ENCODE measurements around the gene ENG.

ENG gene

DNA sequence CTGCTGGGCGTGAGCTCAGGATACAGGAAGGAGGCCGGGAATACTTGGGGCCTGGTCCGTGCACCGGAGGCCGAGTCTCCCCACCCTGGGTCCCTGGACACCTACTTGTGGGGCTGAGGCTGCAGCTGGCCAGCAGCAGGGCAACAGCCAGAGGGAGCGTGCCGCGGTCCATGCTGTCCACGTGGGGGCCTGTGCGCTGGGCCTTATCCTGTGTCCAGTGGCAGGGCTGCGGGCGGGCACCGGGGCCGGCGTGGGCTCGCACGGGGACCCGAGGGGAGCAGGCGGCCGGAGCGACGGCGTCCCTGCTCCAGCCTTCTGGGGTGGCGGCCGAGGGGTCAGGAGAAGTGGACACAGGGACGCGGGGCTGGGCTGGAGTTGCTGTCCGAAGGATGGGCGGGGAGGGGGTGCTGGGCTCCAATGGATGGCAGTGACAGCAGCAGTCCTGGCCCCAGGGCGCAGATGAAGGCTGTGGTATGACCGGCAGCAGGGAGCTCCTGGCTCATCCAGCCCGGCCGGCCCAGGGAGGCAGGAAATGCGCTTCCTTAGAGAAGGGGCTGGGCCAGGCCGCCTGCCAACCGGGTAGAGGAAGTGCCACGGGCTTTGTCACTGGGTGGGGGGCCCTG, at the start of gene ENG:
Gene ENG (minus strand): TSS at position 475 of the 623 bp plus-strand sequence. CDS start 303 bp downstream, at position 172.
- TF ChIP-seq YY1 (IDR thresholded peaks at IDR 0.05; ENCODE audit: insufficient read depth, insufficient read length) (no peak), SUZ12 (IDR thresholded peaks at IDR 0.05; ENCODE audit: extremely low read depth, insufficient read depth, insufficient read length) (no peak), ZNF274 (IDR thresholded peaks at IDR 0.05; ENCODE audit: low read depth, low read length) (no peak)
- no peak for DNase-seq (ENCODE audit: low read depth, low spot score)
- Histone ChIP-seq H3K9ac (ENCODE audit: insufficient read length, low read depth) (peak within 1 kb of the TSS; percentile 68), H3K9me3 (ENCODE audit: insufficient read depth, low read length) (peaks cover 8% of the 10 kb centered on the region; the same call in 1 of the 2 replicates), H3K36me3 (ENCODE audit: insufficient read depth, insufficient read length, low read length) (no peaks in the 10 kb centered on the region), H3K4me3 (ENCODE audit: insufficient read length, low read depth) (peak within 1 kb of the TSS; percentile 2), H3K4me1 (ENCODE audit: insufficient read depth, insufficient read length) (peaks cover 10% of the 10 kb centered on the region), H3K27me3 (ENCODE audit: insufficient read depth, insufficient read length) (no peaks in the 10 kb centered on the region)

- no peak for TF ChIP-seq ZNF274 (IDR thresholded peaks at IDR 0.05; ENCODE audit: low read depth, low read length)
- TF ChIP-seq YY1 (IDR thresholded peaks at IDR 0.05; ENCODE audit: insufficient read depth, insufficient read length), result no peak
- no peak for TF ChIP-seq SUZ12 (IDR thresholded peaks at IDR 0.05; ENCODE audit: extremely low read depth, insufficient read depth, insufficient read length)
- Histone ChIP-seq H3K27me3 (ENCODE audit: insufficient read depth, insufficient read length) (peaks cover 5% of the 10 kb centered on the region), H3K9ac (ENCODE audit: insufficient read length, low read depth) (peak overlapping the region; percentile 63), H3K9me3 (ENCODE audit: insufficient read depth, low read length) (no peaks in the 10 kb centered on the region), H3K36me3 (ENCODE audit: insufficient read depth, insufficient read length, low read length) (no peaks in the 10 kb centered on the region), H3K4me1 (ENCODE audit: insufficient read depth, insufficient read length) (peaks cover 27% of the 10 kb centered on the region), H3K4me3 (ENCODE audit: insufficient read length, low read depth) (no peak overlapping the region)
- DNase-seq (ENCODE audit: low read depth, low spot score), result peak; percentile 72
Observed at GRCh38 chr9:127903557-127904475, 49.4 kb upstream of the ENG start.

- Histone ChIP-seq H3K9ac (ENCODE audit: insufficient read length, low read depth) (peak within 1 kb of the TSS; percentile 81), H3K27me3 (ENCODE audit: insufficient read depth, insufficient read length) (peaks cover 5% of the 10 kb centered on the region), H3K9me3 (ENCODE audit: insufficient read depth, low read length) (no peaks in the 10 kb centered on the region), H3K4me3 (ENCODE audit: insufficient read length, low read depth) (peak within 1 kb of the TSS; percentile 69), H3K36me3 (ENCODE audit: insufficient read depth, insufficient read length, low read length) (peaks cover 22% of the 10 kb centered on the region), H3K4me1 (ENCODE audit: insufficient read depth, insufficient read length) (peaks cover 26% of the 10 kb centered on the region)
- TF ChIP-seq ZNF274 (IDR thresholded peaks at IDR 0.05; ENCODE audit: low read depth, low read length), result no peak
- TF ChIP-seq SUZ12 (IDR thresholded peaks at IDR 0.05; ENCODE audit: extremely low read depth, insufficient read depth, insufficient read length), result no peak
- no peak for TF ChIP-seq YY1 (IDR thresholded peaks at IDR 0.05; ENCODE audit: insufficient read depth, insufficient read length)
- no peak for DNase-seq (ENCODE audit: low read depth, low spot score)
Observed at GRCh38 chr9:127899128-127899943, 44.9 kb upstream of the ENG start, which contains the start of gene ST6GALNAC6. Gene ST6GALNAC6, minus strand, starts transcription at chr9:127899603. Its CDS starts 1,622 bp downstream, at chr9:127897981.

GRCh38 chr9:127898433-127899127, 44.1 kb upstream of the ENG start:
- no peak for DNase-seq (ENCODE audit: low read depth, low spot score)
- TF ChIP-seq ZNF274 (IDR thresholded peaks at IDR 0.05; ENCODE audit: low read depth, low read length) (no peak), SUZ12 (IDR thresholded peaks at IDR 0.05; ENCODE audit: extremely low read depth, insufficient read depth, insufficient read length) (no peak), YY1 (IDR thresholded peaks at IDR 0.05; ENCODE audit: insufficient read depth, insufficient read length) (no peak)
- peaks cover 18% of the 10 kb centered on the region for H3K4me1 ChIP-seq (ENCODE audit: insufficient read depth, insufficient read length)

GRCh38 chr9:127897193-127897692, 42.8 kb upstream of the ENG start:
- H3K4me1 ChIP-seq (ENCODE audit: insufficient read depth, insufficient read length), result peaks cover 16% of the 10 kb centered on the region
- H3K4me3 ChIP-seq (ENCODE audit: insufficient read length, low read depth), result no peak overlapping the region
- peaks cover 19% of the 10 kb centered on the region for H3K9me3 ChIP-seq (ENCODE audit: insufficient read depth, low read length)
- peak overlapping the region; percentile 59 for H3K9ac ChIP-seq (ENCODE audit: insufficient read length, low read depth)
- H3K36me3 ChIP-seq (ENCODE audit: insufficient read depth, insufficient read length, low read length), result peaks cover 43% of the 10 kb centered on the region
- DNase-seq (ENCODE audit: low read depth, low spot score), result peak; percentile 75
- TF ChIP-seq ZNF274 (IDR thresholded peaks at IDR 0.05; ENCODE audit: low read depth, low read length) (no peak), YY1 (IDR thresholded peaks at IDR 0.05; ENCODE audit: insufficient read depth, insufficient read length) (no peak), SUZ12 (IDR thresholded peaks at IDR 0.05; ENCODE audit: extremely low read depth, insufficient read depth, insufficient read length) (no peak)
- H3K27me3 ChIP-seq (ENCODE audit: insufficient read depth, insufficient read length), result peaks cover 5% of the 10 kb centered on the region

More at GRCh38 chr9:127898433-127899127, 44.1 kb upstream of the ENG start:
- H3K9ac ChIP-seq (ENCODE audit: insufficient read length, low read depth), result peak overlapping the region; percentile 81
- H3K36me3 ChIP-seq (ENCODE audit: insufficient read depth, insufficient read length, low read length), result peaks cover 30% of the 10 kb centered on the region
- peaks cover 5% of the 10 kb centered on the region for H3K27me3 ChIP-seq (ENCODE audit: insufficient read depth, insufficient read length)
- H3K9me3 ChIP-seq (ENCODE audit: insufficient read depth, low read length), result peaks cover 6% of the 10 kb centered on the region; the same call in 1 of the 2 replicates
- peak overlapping the region; percentile 69 for H3K4me3 ChIP-seq (ENCODE audit: insufficient read length, low read depth)
